Stimulated activated CD4-positive, alpha-beta T cell treated with anti-CD3 and anti-CD28 coated beads, Interleukin-15, amount 100 ng/mL, for 1 hour (primary cell): Measurements from ENCODE around the gene ALKBH8.
A peak's percentile ranks its signal among the peaks of the same experiment; 100 is the strongest.
"Not testable (repeated sequence)": the region's sequence is repeated elsewhere in the genome, so short reads cannot be mapped to it uniquely, and the experiment has no call there.

Source experiments
- DNase-seq, 2 donors: peaks; one replicate each; pipeline ENCODE4 v3.0.0-alpha.2; 2020; ENCODE audit warnings: low read depth in 1 of 2, low spot score in 1 of 2

ALKBH8 gene

GRCh38 chr11:107565219-107565937 is at the start of gene ALKBH8:
Gene ALKBH8 (minus strand): TSS chr11:107565735. CDS start chr11:107560893, 4,842 bp downstream.
- peak; percentile 52 to 56 for DNase-seq

DNA sequence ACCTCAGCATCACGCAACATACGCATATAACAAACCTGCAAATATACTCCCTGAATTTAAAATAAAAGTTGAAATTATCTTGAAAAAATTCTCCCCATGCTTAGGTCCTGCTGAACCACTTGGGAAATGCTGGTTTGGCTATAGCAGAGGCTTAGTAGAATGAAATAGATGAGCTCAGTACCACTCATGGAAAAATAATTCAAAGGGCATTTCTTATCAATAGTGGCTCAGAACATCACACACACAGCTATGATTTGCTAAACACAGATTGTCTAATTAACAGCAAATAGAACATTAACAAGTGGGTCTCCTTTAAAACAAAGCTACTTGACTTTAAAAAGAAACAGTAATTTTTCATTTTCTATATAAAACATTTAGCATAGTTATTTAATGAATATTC is 46.9 kb upstream of the ALKBH8 start:
- no peak for DNase-seq

DNA sequence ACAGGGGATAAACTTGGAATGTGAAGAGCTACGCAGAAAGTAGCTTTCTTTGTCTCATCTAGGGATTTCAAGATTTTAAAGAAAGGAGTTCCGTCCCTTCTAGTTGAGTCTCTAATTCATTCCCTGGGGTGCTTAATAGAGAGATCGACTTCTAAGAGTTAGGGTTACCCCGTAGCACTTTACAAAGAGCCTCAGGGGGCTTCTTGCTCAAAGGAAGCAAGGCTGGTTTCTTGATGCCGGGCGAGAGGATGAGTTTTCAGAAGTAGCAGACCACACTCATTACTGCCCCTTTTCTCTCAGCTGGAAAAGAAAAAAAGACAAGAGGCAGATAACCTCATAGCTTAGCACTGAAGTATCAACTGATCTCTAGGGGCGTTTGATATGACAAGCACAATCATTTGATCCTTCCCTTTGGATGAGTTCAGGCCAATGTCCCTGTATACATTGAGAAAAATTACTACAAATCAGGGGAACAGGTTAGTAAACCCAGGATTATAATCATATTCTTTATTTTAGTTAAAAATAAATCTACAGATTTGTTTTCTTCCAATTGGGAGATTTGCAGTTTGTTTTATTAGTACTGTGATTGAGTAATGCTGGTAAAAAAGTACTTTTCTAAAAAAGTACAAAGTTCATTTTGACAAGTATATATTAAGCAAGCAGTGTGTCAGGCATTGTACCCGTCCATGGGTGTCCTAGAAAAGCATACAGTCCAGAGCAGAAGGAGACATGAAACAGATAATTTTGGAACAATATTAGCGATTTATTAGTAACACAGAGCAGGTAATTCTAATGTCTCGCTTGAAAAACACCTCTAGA is 44.1 kb upstream of the ALKBH8 start:
- DNase-seq, result no peak

- DNase-seq, result no peak
These were observed 43.3 kb upstream of the ALKBH8 start for GRCh38 chr11:107608809-107609208.

DNA sequence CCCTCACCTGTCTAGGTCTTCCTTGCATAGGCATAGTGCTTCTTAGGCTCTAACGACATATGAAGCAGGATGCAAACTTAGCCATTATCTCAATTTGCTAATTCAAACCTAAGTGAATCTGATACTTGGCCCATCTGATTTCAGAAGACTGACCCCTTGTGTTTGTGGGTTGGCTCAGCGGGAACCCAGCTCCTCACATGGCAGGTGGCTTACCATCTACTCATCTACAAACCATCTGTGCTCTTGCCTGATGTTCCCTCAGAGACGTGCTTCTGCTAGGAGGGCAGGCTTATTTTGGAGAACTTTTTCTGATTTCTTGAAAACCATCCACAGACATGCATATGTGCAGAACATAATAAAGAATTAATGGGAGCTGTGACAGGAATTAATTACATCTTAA is 40.6 kb upstream of the ALKBH8 start:
- no peak for DNase-seq

GRCh38 chr11:107605061-107606006 is 39.8 kb upstream of the ALKBH8 start:
- DNase-seq, result no peak

- DNase-seq, result no peak
These were observed 32.9 kb upstream of the ALKBH8 start for GRCh38 chr11:107598225-107599139.

- DNase-seq, result no peak
These were observed 29.2 kb upstream of the ALKBH8 start for GRCh38 chr11:107594736-107595135.

GRCh38 chr11:107593951-107594350 is 28.4 kb upstream of the ALKBH8 start:
- no peak for DNase-seq

DNA sequence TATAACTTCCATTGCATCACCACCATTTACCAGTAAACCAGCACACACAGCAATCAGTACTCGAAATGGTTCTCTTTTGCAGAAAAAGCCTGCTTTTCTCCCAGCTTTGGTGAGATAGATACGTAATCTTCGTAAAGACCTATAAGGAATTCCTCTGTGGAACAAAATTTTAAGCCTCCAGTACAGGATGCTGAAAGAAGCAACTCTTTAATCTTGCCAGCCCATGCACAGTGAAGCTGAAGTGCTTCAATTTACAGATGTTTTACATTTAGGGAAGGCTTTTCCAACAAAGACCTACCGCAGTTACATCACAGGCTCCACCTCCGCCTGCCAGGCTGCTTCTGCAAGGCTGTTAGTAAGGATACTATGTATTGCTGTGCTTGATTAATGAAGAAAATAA is 27.3 kb upstream of the ALKBH8 start:
- DNase-seq, result no peak

- DNase-seq, result no peak
These were observed 26.7 kb upstream of the ALKBH8 start for GRCh38 chr11:107592231-107592590.

- DNase-seq, result peak in 1 of 2 donors; percentile 4
These were observed 26.1 kb upstream of the ALKBH8 start for GRCh38 chr11:107591378-107592230.

DNA sequence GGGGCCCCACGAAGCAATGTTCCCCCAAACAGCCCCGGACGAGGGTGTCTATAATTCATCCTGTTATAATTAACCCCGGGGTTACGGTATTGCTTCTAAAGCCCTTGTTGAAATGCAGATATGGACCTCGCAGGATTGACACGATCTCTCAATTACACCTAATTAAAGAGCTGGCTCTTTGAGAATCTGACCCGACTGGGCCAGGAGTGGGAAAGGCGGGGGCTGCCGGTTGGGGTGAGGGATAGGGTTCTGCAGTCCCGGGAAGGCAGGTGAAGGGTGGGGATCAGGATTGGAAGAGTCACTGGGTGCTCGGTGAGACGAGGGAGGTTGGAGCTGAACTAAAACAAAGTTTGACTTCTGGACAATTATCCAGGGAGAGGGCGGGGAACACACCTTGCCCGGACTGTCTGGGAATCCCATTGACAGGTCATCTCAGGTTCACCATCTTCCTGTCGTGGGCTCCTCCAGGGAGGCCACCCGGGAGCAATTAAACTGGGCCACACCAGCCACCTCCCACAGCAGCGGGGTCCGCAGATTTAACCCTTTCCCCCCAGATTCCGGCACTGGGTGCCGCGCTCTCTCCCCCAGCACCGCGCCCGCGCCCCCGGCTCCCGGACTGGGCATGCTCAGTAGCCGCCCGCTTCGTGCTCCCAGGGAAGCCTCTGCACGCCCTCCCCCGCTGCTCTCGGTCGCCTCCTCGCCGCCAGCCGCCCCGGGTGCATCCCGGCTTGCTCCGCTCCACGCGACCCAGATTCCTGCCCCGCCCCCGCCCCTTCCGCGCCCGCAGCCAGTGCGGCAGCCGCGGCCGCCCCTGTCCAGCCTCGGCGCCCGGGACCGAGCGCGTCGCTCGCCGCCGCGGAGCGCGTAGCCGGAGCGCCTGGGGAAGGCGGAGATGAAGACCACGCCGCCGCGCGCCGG is 25.2 kb upstream of the ALKBH8 start, which contains the start of gene ELMOD1:
Gene ELMOD1 (plus strand): TSS at position 688 of the 918 bp plus-strand sequence. CDS start 27,043 bp downstream, outside the sequence.
- DNase-seq, result peak in 1 of 2 donors; percentile 3

DNA sequence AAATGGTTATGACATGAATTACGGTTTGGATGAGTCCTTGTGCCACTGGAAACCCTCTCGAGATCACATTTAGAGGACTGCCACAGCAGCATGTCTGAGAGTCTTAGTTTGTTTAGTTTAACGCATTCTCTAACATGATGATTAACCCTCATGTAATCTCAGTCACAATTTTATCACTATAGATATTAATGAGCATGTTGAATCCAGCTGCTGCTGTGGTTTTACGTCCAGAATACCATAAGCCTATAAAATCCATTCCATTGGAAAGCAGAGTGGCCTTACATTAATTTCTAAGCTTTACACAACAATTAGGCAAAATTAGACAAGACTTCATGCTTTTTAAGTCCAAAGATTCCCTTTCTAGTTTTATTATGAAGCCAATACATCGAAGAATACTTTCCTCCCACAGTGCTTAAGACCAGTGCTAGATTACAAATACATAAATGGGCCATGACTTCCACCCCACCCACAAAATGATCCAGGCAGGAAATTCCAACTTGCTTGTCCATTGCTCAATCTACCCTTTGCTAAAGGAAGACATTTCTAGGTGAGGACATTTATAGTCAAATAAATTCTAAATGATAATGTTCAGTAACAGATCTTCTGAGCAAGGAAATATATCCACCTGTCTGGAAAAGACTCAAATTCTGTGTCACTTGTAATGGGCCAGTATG is 21.9 kb upstream of the ALKBH8 start:
- DNase-seq, result no peak

DNA sequence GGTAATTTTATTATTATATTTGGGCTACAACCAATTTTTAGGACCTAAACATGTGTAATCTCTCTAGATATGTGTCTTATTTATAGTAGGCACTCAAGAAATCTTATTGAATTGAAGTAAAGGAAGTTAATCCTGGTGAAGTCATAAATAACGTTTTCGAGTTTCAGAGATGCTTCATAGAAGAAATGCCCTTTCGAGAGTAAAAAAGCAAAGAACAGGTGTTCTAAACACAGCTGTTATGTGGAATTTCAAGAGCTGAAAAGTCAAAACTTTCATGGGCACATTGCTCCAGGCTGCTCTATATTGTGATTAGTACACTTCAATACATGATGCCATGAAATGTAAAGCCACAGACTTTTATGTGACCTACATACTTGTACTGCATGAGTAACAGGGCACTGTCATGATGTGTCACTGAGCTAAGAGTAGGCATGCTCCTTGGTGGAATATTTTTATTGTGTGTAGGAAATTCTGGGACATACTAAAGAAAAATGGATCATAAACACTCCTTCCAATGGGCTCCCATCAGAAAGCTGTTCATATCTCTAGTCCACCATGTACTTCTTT is 18.2 kb upstream of the ALKBH8 start:
- DNase-seq, result no peak

DNA sequence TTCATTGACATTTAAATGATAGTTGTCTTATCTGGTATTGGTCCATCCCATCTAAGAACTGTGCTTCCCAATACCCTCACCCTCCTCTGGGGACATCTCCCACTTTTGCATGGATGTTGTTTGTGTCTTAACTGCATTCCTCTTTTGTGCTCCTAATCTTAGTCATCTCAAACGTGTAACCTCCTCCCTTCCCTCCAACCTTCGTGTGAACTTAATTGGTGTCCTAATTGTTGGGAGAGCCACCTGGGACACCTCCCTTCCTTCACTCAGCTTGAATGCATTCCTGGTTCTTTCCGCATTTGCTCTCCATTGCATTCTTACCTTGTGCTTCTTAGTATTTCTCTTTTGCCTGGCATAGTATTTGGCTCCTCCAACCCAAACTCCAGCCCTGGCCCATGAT is 15.6 kb upstream of the ALKBH8 start:
- no peak for DNase-seq

DNA sequence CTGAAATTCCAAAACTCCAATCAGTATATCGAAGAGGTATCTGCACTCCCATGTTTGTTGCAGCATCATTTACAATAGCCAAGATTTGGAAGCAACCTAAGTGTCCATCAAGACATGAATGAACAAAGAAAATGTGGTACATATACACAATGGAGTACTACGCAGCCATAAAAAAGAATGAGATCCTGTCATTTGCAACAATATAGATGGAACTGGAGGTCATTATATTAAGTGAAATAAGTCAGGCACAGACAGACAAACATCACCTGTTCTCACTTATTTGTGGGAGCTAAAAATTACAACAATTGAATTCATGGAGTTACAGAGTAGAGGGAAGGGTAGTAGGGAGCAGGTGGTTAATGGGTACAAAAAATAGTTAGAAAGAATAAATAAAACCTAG is 13.6 kb upstream of the ALKBH8 start:
- DNase-seq, result not testable (repeated sequence)
